HepG2 (cell line): ENCODE measurements around the gene GRAMD2A. TPM values are rescaled to one million over a fixed set of nuclear protein-coding genes. Genes with fewer than 3 reads are reported as not detected.
A peak's percentile ranks its signal among the peaks of the same experiment; 100 is the strongest.

Experiments used
- AGO2 ChIP-seq: fragments of 200-400 bp; formaldehyde crosslinking; optimal IDR thresholded peaks from 2 replicates; pipeline ENCODE3; 2017; ENCODE audit warnings: mild to moderate bottlenecking, low read depth, low read length, moderate library complexity
- GRHL1 ChIP-seq: sonication (generic); formaldehyde crosslinking; conservative IDR thresholded peaks from 2 replicates; pipeline ENCODE4 v1.8.0; 2022; ENCODE audit warnings: missing genetic modification reagents
- HBP1 ChIP-seq: IDR thresholded peaks from 2 replicates; pipeline ENCODE4 v1.6.1; 2016; ENCODE audit warnings: low read depth, control low read depth
- HINFP ChIP-seq: sonication (generic); formaldehyde crosslinking; IDR thresholded peaks from 2 replicates; pipeline ENCODE4 v1.4.0; 2020; ENCODE audit warnings: low read depth, mild to moderate bottlenecking, missing genetic modification reagents
- KLF15 ChIP-seq: sonication (generic); formaldehyde crosslinking; IDR thresholded peaks from 2 replicates; pipeline ENCODE4 v1.8.1; 2023; ENCODE audit warnings: borderline replicate concordance, mild to moderate bottlenecking, inconsistent platforms, missing genetic modification reagents, mixed read lengths
- MAFF ChIP-seq: IDR thresholded peaks from 2 replicates; pipeline ENCODE4 v1.6.1; 2011; ENCODE audit warnings: low read depth, low read length, improper control_type of control experiment
- MIXL1 ChIP-seq: IDR thresholded peaks from 2 replicates; pipeline ENCODE4 v1.6.1; 2016
- MYNN ChIP-seq: sonication (generic); formaldehyde crosslinking; IDR thresholded peaks from 2 replicates; pipeline ENCODE4 v1.4.0; 2020; ENCODE audit warnings: mild to moderate bottlenecking, low read depth, missing genetic modification reagents
- NFE2 ChIP-seq: sonication (generic); formaldehyde crosslinking; IDR thresholded peaks from 2 replicates; pipeline ENCODE4 v1.4.0; 2020; ENCODE audit warnings: missing genetic modification reagents
- NFKB2 ChIP-seq: sonication (generic); formaldehyde crosslinking; IDR thresholded peaks from 2 replicates; pipeline ENCODE4 v1.4.0; 2020; ENCODE audit warnings: missing genetic modification reagents, borderline replicate concordance
- RAD51 ChIP-seq: fragments of 450-650 bp; IDR thresholded peaks from 2 replicates; pipeline ENCODE4 v1.6.1; 2016; ENCODE audit warnings: borderline replicate concordance
- TCF12 ChIP-seq, 2 experiments: fragments of 450-650 bp in 1 of 2; sonication (generic) in 1 of 2; formaldehyde crosslinking in 1 of 2; IDR thresholded peaks; 2 replicates each; pipeline versions ENCODE4 v1.6.1 to v1.8.0; 2017 to 2022; ENCODE audit warnings: antibody characterized with exemption in 1 of 2, mild to moderate bottlenecking in 1 of 2, missing genetic modification reagents in 1 of 2, moderate library complexity in 1 of 2
- TEF ChIP-seq: sonication (generic); formaldehyde crosslinking; IDR thresholded peaks from 2 replicates; pipeline ENCODE4 v1.5.0; 2020; ENCODE audit warnings: missing genetic modification reagents
- ZNF383 ChIP-seq: sonication (generic); formaldehyde crosslinking; IDR thresholded peaks from 2 replicates; pipeline ENCODE4 v1.4.0; 2020; ENCODE audit warnings: missing genetic modification reagents, mild to moderate bottlenecking, borderline replicate concordance
- ZNF646 ChIP-seq: sonication (generic); formaldehyde crosslinking; IDR thresholded peaks from 2 replicates; pipeline ENCODE4 v1.9.0; 2021; ENCODE audit warnings: mild to moderate bottlenecking, missing genetic modification reagents
- ZNF780A ChIP-seq: sonication (generic); formaldehyde crosslinking; IDR thresholded peaks from 2 replicates; pipeline ENCODE4 v1.8.0; 2022; ENCODE audit warnings: mild to moderate bottlenecking, missing genetic modification reagents, moderate library complexity
- polyA plus RNA-seq, 8 experiments: library from polyadenylated mRNA; depleted of rRNA in 3 of 8; stranded (reverse) in 7 of 8; unstranded in 1 of 8; fragments of >200 nt; fragmentation: Illumina TruSeq in 4 of 8; extraction: Trizol in 4 of 8; gene quantifications; 2 replicates each; pipeline versions ENCODE4 v1.2.1 to v1.2.3, GENCODE V29; 2011 to 2016; ENCODE audit warnings: low read depth in 4 of 8, missing spikeins in 1 of 8, mixed read lengths in 1 of 8; ENCODE audit not compliant: insufficient read depth in 1 of 8
- total RNA-seq, 5 experiments: library from RNA; depleted of rRNA; stranded (reverse); fragments of >200 nt; fragmentation: Illumina TruSeq; extraction: Trizol; gene quantifications; 2 replicates each; pipeline ENCODE4 v1.2.3, GENCODE V29; 2016; ENCODE audit warnings: low read depth in 1 of 5

Gene GRAMD2A
- total and polyA plus RNA-seq, 2 of the 13 experiments (the other 11 are each of a cell fraction or from before 2014, with no cell fraction given) = 0.04 TPM; not detected in 1

- TF ChIP-seq HBP1 (CRISPR knock-in tag) (0 out of 2 replicates have a peak, but pooled peaks have one; percentile 67), ZNF646 (CRISPR knock-in tag) (no peak), MIXL1 (CRISPR knock-in tag) (no peak), ZNF780A (no peak; the same call in 1 of the 2 replicates), NFKB2 (peak; percentile 10; the same call in 1 of the 2 replicates), HINFP (CRISPR knock-in tag) (no peak), TEF (CRISPR knock-in tag) (peak; percentile 7), MAFF (no peak), KLF15 (CRISPR knock-in tag) (no peak), ZNF383 (no peak), AGO2 (peak; percentile 70), RAD51 (no peak), GRHL1 (CRISPR knock-in tag) (no peak), MYNN (no peak), NFE2 (CRISPR knock-in tag) (no peak), TCF12 (IDR thresholded peaks at IDR 0.05) (no peak), TCF12 (CRISPR knock-in tag; IDR thresholded peaks at IDR 0.05) (no peak)
Measured at GRCh38 chr15:72230197-72231065, 32.8 kb upstream of the GRAMD2A start (continued).
